H1 (cell line): ENCODE measurements around the gene GDE1. TPM values are rescaled to one million over a fixed set of nuclear protein-coding genes. Genes with fewer than 3 reads are reported as not detected.

Experiments used
- CTCF ChIA-PET: fragments of 300-600 bp; sonication (Branson Sonifier 250); formaldehyde crosslinking; loops from one replicate; lab custom pipeline; 2021; ENCODE audit not compliant: partially characterized antibody; lab: Charles Lee
- POLR2A ChIA-PET: fragments of 300-600 bp; sonication (Branson Sonifier 250); formaldehyde crosslinking; loops from one replicate; lab custom pipeline; 2021; ENCODE audit warnings: inconsistent platforms; ENCODE audit not compliant: partially characterized antibody; lab: Charles Lee
- DNase-seq, 2 experiments: peaks; one replicate each; pipeline versions ENCODE4 v3.0.0 to v3.0.0-alpha.2; 2010 to 2022; ENCODE audit warnings: low spot score in 2 of 2, low read depth in 1 of 2, mixed read lengths in 1 of 2
- FAIRE-seq: peaks from 2 replicates; lab custom pipeline; 2011; peaks lifted over from hg19 to GRCh38; lab: Jason Lieb, UNC
- H2AFZ ChIP-seq: 2 replicates; pipeline ENCODE4 v1.8.1; 2012; ENCODE audit warnings: low read length, inconsistent platforms
- H2AK5ac ChIP-seq: 2 replicates; pipeline ENCODE4 v1.6.1; 2013; ENCODE audit warnings: low read depth, low read length
- H2BK120ac ChIP-seq: replicated peaks from 2 replicates; pipeline ENCODE3; 2013; ENCODE audit warnings: low read depth, low read length, inconsistent platforms
- H2BK12ac ChIP-seq: 2 replicates; pipeline ENCODE4 v1.6.1; 2013; ENCODE audit warnings: low read depth, low read length
- H2BK15ac ChIP-seq: 2 replicates; pipeline ENCODE4 v1.6.1; 2013; ENCODE audit warnings: low read length
- H2BK20ac ChIP-seq: 2 replicates; pipeline ENCODE4 v1.6.1; 2013; ENCODE audit warnings: low read length
- H2BK5ac ChIP-seq: 2 replicates; pipeline ENCODE4 v1.6.1; 2013; ENCODE audit warnings: low read depth, low read length
- H3K14ac ChIP-seq: 2 replicates; pipeline ENCODE4 v1.6.1; 2013; ENCODE audit warnings: inconsistent platforms; ENCODE audit not compliant: insufficient read length
- H3K18ac ChIP-seq: 2 replicates; pipeline ENCODE4 v1.6.1; 2013; ENCODE audit warnings: low read length; ENCODE audit errors: extremely low read depth
- H3K23ac ChIP-seq: 2 replicates; pipeline ENCODE4 v1.6.1; 2013; ENCODE audit warnings: inconsistent platforms; ENCODE audit not compliant: insufficient read length
- H3K23me2 ChIP-seq: 2 replicates; pipeline ENCODE4 v1.6.1; 2013; ENCODE audit warnings: low read depth, low read length
- H3K27ac ChIP-seq: 2 replicates; pipeline ENCODE4 v1.6.1; 2011; ENCODE audit warnings: low read depth, low read length, inconsistent platforms
- H3K27me3 ChIP-seq, 4 experiments: replicated peaks in 1 of 4; 1 replicate in 1 of 4; 2 replicates in 3 of 4; pipeline versions ENCODE4 v1.6.1 to v1.8.1; 2011 to 2013; ENCODE audit warnings: low read length in 3 of 4, mild to moderate bottlenecking in 3 of 4, inconsistent platforms in 2 of 4, mixed read lengths in 2 of 4, moderate library complexity in 1 of 4; ENCODE audit not compliant: control insufficient read depth in 3 of 4, insufficient read depth in 3 of 4; ENCODE audit errors: extremely low read depth in 1 of 4
- H3K36me3 ChIP-seq, 4 experiments: 2 replicates each; pipeline versions ENCODE4 v1.6.1 to v1.8.1; 2011 to 2013; ENCODE audit warnings: mild to moderate bottlenecking in 4 of 4, low read length in 3 of 4, moderate library complexity in 2 of 4, control low read depth in 1 of 4, inconsistent platforms in 1 of 4; ENCODE audit not compliant: insufficient read depth in 4 of 4, control insufficient read depth in 2 of 4
- H3K4ac ChIP-seq: replicated peaks from 2 replicates; pipeline ENCODE3; 2013; ENCODE audit warnings: low read length, low read depth, mixed read lengths, inconsistent platforms; ENCODE audit not compliant: insufficient read length
- H3K4me1 ChIP-seq, 4 experiments: replicated peaks in 1 of 4; 1 replicate in 1 of 4; 2 replicates in 3 of 4; pipeline versions ENCODE4 v1.6.1 to v1.8.1; 2011 to 2013; ENCODE audit warnings: low read length in 3 of 4, inconsistent platforms in 2 of 4, mixed read lengths in 1 of 4; ENCODE audit not compliant: insufficient read depth in 4 of 4, control insufficient read depth in 3 of 4
- H3K4me2 ChIP-seq, 2 experiments: 2 replicates each; pipeline versions ENCODE4 v1.6.1 to v1.8.1; 2011 to 2013; ENCODE audit warnings: low read depth in 2 of 2, low read length in 2 of 2, control low read depth in 1 of 2, inconsistent platforms in 1 of 2, mild to moderate bottlenecking in 1 of 2; ENCODE audit not compliant: insufficient read depth in 1 of 2
- H3K4me3 ChIP-seq, 4 experiments: fragments of 200-600, 300-600 bp in 1 of 4; sonication (generic), shearing (Covaris generic), sonication (Bioruptor Twin) in 1 of 4; 2 replicates each; pipeline versions ENCODE4 v1.5.1 to v1.8.1; 2011 to 2016; ENCODE audit warnings: low read length in 4 of 4, low read depth in 3 of 4, control low read depth in 2 of 4, inconsistent platforms in 2 of 4, mild to moderate bottlenecking in 2 of 4, mixed read lengths in 1 of 4, moderate library complexity in 1 of 4; ENCODE audit not compliant: insufficient read depth in 2 of 4; ENCODE audit errors: extremely low read depth in 1 of 4
- H3K56ac ChIP-seq: replicated peaks from 2 replicates; pipeline ENCODE3; 2013; ENCODE audit warnings: low read depth, mild to moderate bottlenecking, mixed read lengths, low read length, inconsistent platforms; ENCODE audit not compliant: insufficient read length
- H3K79me1 ChIP-seq: 2 replicates; pipeline ENCODE4 v1.6.1; 2013; ENCODE audit warnings: low read depth, low read length, control low read depth
- H3K79me2 ChIP-seq, 2 experiments: 2 replicates each; pipeline versions ENCODE4 v1.6.1 to v1.8.1; 2012 to 2013; ENCODE audit warnings: low read length in 2 of 2, mild to moderate bottlenecking in 2 of 2, inconsistent platforms in 1 of 2; ENCODE audit not compliant: insufficient read depth in 2 of 2, control insufficient read depth in 1 of 2
- H3K9ac ChIP-seq, 4 experiments: replicated peaks in 1 of 4; 1 replicate in 1 of 4; 2 replicates in 3 of 4; pipeline versions ENCODE4 v1.6.1 to v1.8.1; 2011 to 2013; ENCODE audit warnings: low read depth in 3 of 4, low read length in 3 of 4, control low read depth in 2 of 4, mild to moderate bottlenecking in 2 of 4, moderate library complexity in 2 of 4, inconsistent platforms in 1 of 4; ENCODE audit errors: extremely low read depth in 1 of 4
- H3K9me3 ChIP-seq, 2 experiments: 2 replicates each; pipeline versions ENCODE4 v1.6.1 to v1.8.1; 2012 to 2013; ENCODE audit warnings: mild to moderate bottlenecking in 2 of 2, moderate library complexity in 2 of 2, control low read depth in 1 of 2, inconsistent platforms in 1 of 2, low read depth in 1 of 2, low read length in 1 of 2, mixed read lengths in 1 of 2; ENCODE audit not compliant: insufficient read depth in 2 of 2
- H4K20me1 ChIP-seq, 2 experiments: replicated peaks in 1 of 2; 2 replicates each; pipeline versions ENCODE3 to v1.8.1; 2011 to 2013; ENCODE audit warnings: inconsistent platforms in 2 of 2, low read length in 2 of 2, mild to moderate bottlenecking in 1 of 2; ENCODE audit not compliant: insufficient read depth in 2 of 2, control insufficient read depth in 1 of 2
- H4K5ac ChIP-seq: 2 replicates; pipeline ENCODE4 v1.6.1; 2013; ENCODE audit warnings: low read length, low read depth, mixed read lengths, inconsistent platforms; ENCODE audit not compliant: insufficient read length
- H4K8ac ChIP-seq: 2 replicates; pipeline ENCODE4 v1.8.0; 2013; ENCODE audit warnings: mild to moderate bottlenecking, moderate library complexity, low read length, inconsistent platforms; ENCODE audit not compliant: insufficient read depth; ENCODE audit errors: extremely low read depth
- H4K91ac ChIP-seq: replicated peaks from 2 replicates; pipeline ENCODE3; 2013; ENCODE audit warnings: low read length, mixed read lengths, inconsistent platforms; ENCODE audit not compliant: insufficient read length
- CHD1 ChIP-seq: IDR thresholded peaks from 2 replicates; pipeline ENCODE4 v1.6.1; 2012; ENCODE audit warnings: low read depth, low read length, improper control_type of control experiment
- POLR2A ChIP-seq, 2 experiments: IDR thresholded peaks; 1 replicate in 1 of 2; 2 replicates in 1 of 2; pipeline ENCODE4 v1.6.1; 2011; ENCODE audit warnings: low read depth in 2 of 2, low read length in 2 of 2, mild to moderate bottlenecking in 2 of 2; ENCODE audit errors: control extremely low read depth in 1 of 2
- WGBS, 2 experiments: shearing (Covaris generic) in 1 of 2; methylation state at CpG; one replicate each; pipeline versions ENCODE4 v1.1.6 to v1.1.7; 2013 to 2015; ENCODE audit warnings: low lambda C conversion rate in 2 of 2, mixed read lengths in 2 of 2, inconsistent platforms in 1 of 2, low coverage in 1 of 2, missing lambda C conversion rate in 1 of 2; ENCODE audit not compliant: insufficient replicate concordance in 2 of 2, insufficient coverage in 1 of 2, insufficient read length in 1 of 2; ENCODE audit errors: extremely low coverage in 1 of 2, missing lambda C conversion rate in 1 of 2; 5-methylcytosine and 5-hydroxymethylcytosine counted together
- polyA plus RNA-seq, 7 experiments: library from polyadenylated mRNA; depleted of rRNA in 3 of 7; stranded (reverse) in 5 of 7; unstranded in 2 of 7; fragments of >200 nt in 5 of 7; fragments of 200-250 nt in 2 of 7; gene quantifications; 1 replicate in 5 of 7; 2 replicates in 1 of 7; 4 replicates in 1 of 7; pipeline versions ENCODE4 v1.2.1 to v1.2.3, GENCODE V29; 2011 to 2013; ENCODE audit warnings: missing spikeins in 2 of 7, mixed read lengths in 2 of 7
- total RNA-seq: library from RNA; stranded (reverse); fragmentation: NEBNext Ultra II Directional; extraction: Animal tissue kit (Norgen Biotek cat#: 25700); gene quantifications from 2 replicates; pipeline ENCODE4 v1.2.1, GENCODE V29; 2021

Gene GDE1
- total and polyA plus RNA-seq, 2 of the 8 experiments (the other 6 are each of a cell fraction or from before 2014, with no cell fraction given) = 29.2 to 70.8 TPM

DNA sequence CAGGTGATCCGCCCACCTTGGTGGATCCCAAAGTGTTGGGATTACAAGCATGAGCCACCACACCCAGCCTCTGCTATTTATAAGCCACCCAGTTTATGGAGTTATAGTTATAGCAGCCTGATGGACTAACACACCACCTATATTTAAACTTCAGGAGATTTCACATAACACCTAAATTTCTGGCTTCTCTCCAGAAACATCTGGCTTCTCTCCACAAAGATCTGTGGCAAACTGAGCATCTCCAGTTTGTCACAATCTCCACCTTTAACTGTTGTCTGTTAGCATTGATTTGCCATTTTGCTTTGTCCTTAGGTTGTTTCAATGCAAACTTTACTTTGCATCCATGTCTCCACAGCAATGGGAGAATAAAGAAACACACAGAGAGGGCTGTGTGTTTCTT is 39.6 kb downstream of the GDE1 start:
- CTCF ChIA-PET = interaction anchor here (1.2 to 1.5 kb wide), 2 partner anchors 20 to 71 kb away, joined by 3 to 5 read pairs; no protein-coding TSS in a partner anchor
- 92% methylated on average over 1 of the region's 1 CpG; no CpG with 5 or more reads in 1 of the 2 experiments for WGBS, 2 experiments

More for the DNA sequence above, 39.6 kb downstream of the GDE1 start:
- Histone ChIP-seq H3K27ac (no peak overlapping the region), H3K56ac (no peak overlapping the region), H3K9me3 (peaks cover 0 to 9% of the 10 kb centered on the region in 2 experiments; a peak in 2 of 4 replicates), H3K27me3 (no peaks in the 10 kb centered on the region), H3K23me2 (no peaks in the 10 kb centered on the region; the same call in 1 of the 2 replicates), H4K8ac (no peak overlapping the region), H3K79me1 (no peaks in the 10 kb centered on the region), H3K79me2 (no peaks in the 10 kb centered on the region), H2BK5ac (no peak overlapping the region), H3K4me2 (no peak overlapping the region), H2AFZ (no peak overlapping the region), H3K23ac (no peak overlapping the region), H3K4me1 (no peaks in the 10 kb centered on the region), H3K4me3 (no peak overlapping the region), H2BK20ac (no peak overlapping the region), H3K14ac (no peak overlapping the region), H3K4ac (no peak overlapping the region), H2BK12ac (no peak overlapping the region), H2BK15ac (no peak overlapping the region), H4K91ac (no peak overlapping the region), H2AK5ac (no peak overlapping the region), H4K5ac (no peak overlapping the region), H3K9ac (no peak overlapping the region), H3K18ac (no peak overlapping the region), H2BK120ac (no peak overlapping the region), H3K36me3 (no peaks in the 10 kb centered on the region), H4K20me1 (no peaks in the 10 kb centered on the region)
- FAIRE-seq (no peak), DNase-seq (no peak)
- POLR2A ChIA-PET = no interaction called here
- TF ChIP-seq POLR2A (IDR thresholded peaks at IDR 0.05; ENCODE audit: control extremely low read depth in 1 of 2, low read depth in 2 of 2, low read length in 2 of 2) (no peak), CHD1 (no peak)
